ENCODE results near the gene LRRFIP2. TPM values are rescaled to one million over a fixed set of nuclear protein-coding genes. Genes with fewer than 3 reads are reported as not detected.

LRRFIP2 gene
- total RNA-seq, 1 donor from 2014 or later = 48.0 TPM

DNA sequence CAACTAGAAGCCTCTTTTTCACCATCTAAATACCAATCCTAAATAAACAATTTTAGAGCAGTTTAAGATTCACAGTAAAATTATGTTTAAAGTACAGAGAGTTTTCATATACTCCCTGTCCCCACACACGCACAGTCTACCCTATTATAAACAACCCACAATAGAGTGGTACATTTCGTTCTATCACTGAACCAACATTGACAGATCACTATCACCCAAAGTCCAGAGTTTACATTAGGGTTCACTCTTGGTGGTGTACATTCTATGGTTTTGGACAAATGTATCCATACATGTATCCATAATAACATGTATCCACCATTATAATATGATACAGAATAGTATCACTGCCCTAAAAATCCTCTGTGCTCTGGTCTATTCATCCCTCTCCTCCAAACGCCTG, 92.1 kb downstream of the LRRFIP2 start:
- no peak for TF ChIP-seq CTCF (IDR thresholded peaks at IDR 0.05; ENCODE audit: unreplicated experiment)
- no peak for DNase-seq (ENCODE audit: low spot score, unreplicated experiment)
- Mint-ChIP-seq H3K9me3 (ENCODE audit: low read depth) (no peaks in the 10 kb centered on the region), H3K4me3 (ENCODE audit: low read depth) (no peak overlapping the region), H3K4me1 (ENCODE audit: low read depth) (peaks cover 3% of the 10 kb centered on the region), H3K36me3 (ENCODE audit: insufficient read depth) (peaks cover 19% of the 10 kb centered on the region), H3K27ac (no peak overlapping the region), H3K27me3 (no peaks in the 10 kb centered on the region)

- Mint-ChIP-seq H3K4me1 (ENCODE audit: low read depth) (no peaks in the 10 kb centered on the region), H3K4me3 (ENCODE audit: low read depth) (no peak overlapping the region)
These were observed 98.4 kb downstream of the LRRFIP2 start for GRCh38 chr3:37075955-37076354.

DNA sequence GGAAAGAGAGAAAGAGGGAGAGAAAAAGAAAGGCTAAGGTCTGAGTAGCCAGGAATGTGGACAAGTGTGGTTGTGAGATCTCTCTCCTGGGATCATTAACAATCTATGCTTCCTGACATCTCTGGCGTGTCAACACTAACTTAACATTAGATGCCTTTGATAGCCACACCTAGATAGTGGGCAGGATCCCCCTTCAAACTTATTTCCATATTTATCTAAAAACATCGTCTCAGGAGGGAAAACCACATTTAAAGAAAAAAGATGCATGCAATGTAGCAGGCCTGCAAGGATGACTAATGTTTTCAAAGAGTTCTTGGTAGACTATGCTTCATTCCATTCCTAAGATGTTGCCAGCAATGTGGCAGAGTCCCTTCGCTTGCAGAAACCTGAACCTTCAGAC, 100.2 kb downstream of the LRRFIP2 start:
- H3K36me3 Mint-ChIP-seq (ENCODE audit: insufficient read depth) = peaks cover 14% of the 10 kb centered on the region
- H3K27ac Mint-ChIP-seq = no peak overlapping the region
- no peaks in the 10 kb centered on the region for H3K9me3 Mint-ChIP-seq (ENCODE audit: low read depth)
- H3K4me3 Mint-ChIP-seq (ENCODE audit: low read depth) = no peak overlapping the region
- H3K4me1 Mint-ChIP-seq (ENCODE audit: low read depth) = no peaks in the 10 kb centered on the region
- no peak for TF ChIP-seq CTCF (IDR thresholded peaks at IDR 0.05; ENCODE audit: unreplicated experiment)
- no peaks in the 10 kb centered on the region for H3K27me3 Mint-ChIP-seq
- no peak for DNase-seq (ENCODE audit: low spot score, unreplicated experiment)

More at GRCh38 chr3:37075955-37076354, 98.4 kb downstream of the LRRFIP2 start:
- Mint-ChIP-seq H3K9me3 (ENCODE audit: low read depth) (no peaks in the 10 kb centered on the region), H3K27me3 (no peaks in the 10 kb centered on the region), H3K36me3 (ENCODE audit: insufficient read depth) (peaks cover 19% of the 10 kb centered on the region), H3K27ac (no peak overlapping the region)
- no peak for DNase-seq (ENCODE audit: low spot score, unreplicated experiment)
- TF ChIP-seq CTCF (IDR thresholded peaks at IDR 0.05; ENCODE audit: unreplicated experiment) = no peak

DNA sequence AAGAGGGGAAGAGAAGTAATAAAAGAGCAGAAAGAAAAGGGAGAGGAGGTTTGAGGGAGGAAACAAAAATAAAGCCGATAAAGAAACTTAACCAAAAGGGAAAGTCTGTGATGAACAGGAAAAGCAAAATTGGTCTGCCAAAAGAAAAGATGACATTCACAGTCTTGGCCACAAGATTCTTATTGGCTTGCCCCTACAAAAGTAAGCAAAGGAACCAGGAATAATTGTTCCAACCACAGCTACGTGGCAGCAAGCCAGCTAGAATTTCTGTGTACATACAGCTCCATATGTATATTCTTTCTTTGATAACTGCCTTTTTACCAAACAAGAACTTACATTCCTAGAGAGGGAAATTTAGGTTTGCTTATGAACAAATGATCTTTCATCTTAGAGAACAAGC, 101.5 kb downstream of the LRRFIP2 start:
- no peak overlapping the region for H3K27ac Mint-ChIP-seq
- H3K4me1 Mint-ChIP-seq (ENCODE audit: low read depth) = peaks cover 2% of the 10 kb centered on the region
- no peak for DNase-seq (ENCODE audit: low spot score, unreplicated experiment)
- no peak for TF ChIP-seq CTCF (IDR thresholded peaks at IDR 0.05; ENCODE audit: unreplicated experiment)
- no peaks in the 10 kb centered on the region for H3K27me3 Mint-ChIP-seq
- H3K4me3 Mint-ChIP-seq (ENCODE audit: low read depth) = no peak overlapping the region
- H3K36me3 Mint-ChIP-seq (ENCODE audit: insufficient read depth) = peaks cover 12% of the 10 kb centered on the region
- no peaks in the 10 kb centered on the region for H3K9me3 Mint-ChIP-seq (ENCODE audit: low read depth)

- Mint-ChIP-seq H3K4me3 (ENCODE audit: low read depth) (no peak overlapping the region), H3K36me3 (ENCODE audit: insufficient read depth) (peaks cover 10% of the 10 kb centered on the region), H3K9me3 (ENCODE audit: low read depth) (no peaks in the 10 kb centered on the region), H3K4me1 (ENCODE audit: low read depth) (peaks cover 2% of the 10 kb centered on the region), H3K27ac (no peak overlapping the region), H3K27me3 (no peaks in the 10 kb centered on the region)
- no peak for TF ChIP-seq CTCF (IDR thresholded peaks at IDR 0.05; ENCODE audit: unreplicated experiment)
- no peak for DNase-seq (ENCODE audit: low spot score, unreplicated experiment)
These were observed 102.5 kb downstream of the LRRFIP2 start for GRCh38 chr3:37071921-37072320.
